Activated naive CD8-positive, alpha-beta T cell (primary cell): ENCODE data around the gene HNRNPL.
"Not testable (repeated sequence)": the region's sequence is repeated elsewhere in the genome, so short reads cannot be mapped to it uniquely, and the experiment has no call there.

Experiments used
- H3K27ac Mint-ChIP-seq: one replicate; pipeline ENCODE4 v1.8.0; 2021; ENCODE audit warnings: mixed read lengths
- H3K27me3 Mint-ChIP-seq: one replicate; pipeline ENCODE4 v1.8.0; 2021; ENCODE audit warnings: mixed read lengths
- H3K36me3 Mint-ChIP-seq: one replicate; pipeline ENCODE4 v1.8.0; 2021; ENCODE audit warnings: mixed read lengths
- H3K4me1 Mint-ChIP-seq: one replicate; pipeline ENCODE4 v1.8.0; 2021; ENCODE audit warnings: low read depth, mixed read lengths
- H3K4me3 Mint-ChIP-seq: one replicate; pipeline ENCODE4 v1.8.0; 2021; ENCODE audit warnings: mild to moderate bottlenecking, mixed read lengths
- H3K9me3 Mint-ChIP-seq: one replicate; pipeline ENCODE4 v1.8.0; 2021; ENCODE audit warnings: low read depth, mixed read lengths

Gene HNRNPL

DNA sequence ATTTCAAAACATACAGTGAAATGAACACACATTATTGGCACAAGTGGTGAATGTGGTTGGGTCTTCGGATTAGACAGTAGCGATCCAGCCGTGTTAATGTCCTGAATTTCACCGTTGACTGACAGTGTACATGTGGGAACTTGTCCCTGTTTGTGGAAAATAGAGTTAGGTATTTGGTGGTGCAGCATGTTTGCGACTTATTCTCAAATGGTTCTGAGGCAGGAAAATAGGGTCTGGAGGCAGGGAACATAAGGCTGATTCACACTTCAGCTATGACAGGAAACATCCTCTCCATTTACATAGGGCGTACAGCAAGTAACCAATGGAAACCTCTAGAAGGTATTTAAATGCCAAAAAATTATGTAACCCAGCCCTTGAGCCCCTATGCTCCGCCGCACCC lies 56.6 kb downstream of the HNRNPL start:
- peaks cover 3% of the 10 kb centered on the region for H3K4me1 Mint-ChIP-seq
- no peaks in the 10 kb centered on the region for H3K9me3 Mint-ChIP-seq
- no peak overlapping the region for H3K27ac Mint-ChIP-seq
- H3K27me3 Mint-ChIP-seq = no peaks in the 10 kb centered on the region
- peak overlapping the region; percentile 72 for H3K4me3 Mint-ChIP-seq
- no peaks in the 10 kb centered on the region for H3K36me3 Mint-ChIP-seq

DNA sequence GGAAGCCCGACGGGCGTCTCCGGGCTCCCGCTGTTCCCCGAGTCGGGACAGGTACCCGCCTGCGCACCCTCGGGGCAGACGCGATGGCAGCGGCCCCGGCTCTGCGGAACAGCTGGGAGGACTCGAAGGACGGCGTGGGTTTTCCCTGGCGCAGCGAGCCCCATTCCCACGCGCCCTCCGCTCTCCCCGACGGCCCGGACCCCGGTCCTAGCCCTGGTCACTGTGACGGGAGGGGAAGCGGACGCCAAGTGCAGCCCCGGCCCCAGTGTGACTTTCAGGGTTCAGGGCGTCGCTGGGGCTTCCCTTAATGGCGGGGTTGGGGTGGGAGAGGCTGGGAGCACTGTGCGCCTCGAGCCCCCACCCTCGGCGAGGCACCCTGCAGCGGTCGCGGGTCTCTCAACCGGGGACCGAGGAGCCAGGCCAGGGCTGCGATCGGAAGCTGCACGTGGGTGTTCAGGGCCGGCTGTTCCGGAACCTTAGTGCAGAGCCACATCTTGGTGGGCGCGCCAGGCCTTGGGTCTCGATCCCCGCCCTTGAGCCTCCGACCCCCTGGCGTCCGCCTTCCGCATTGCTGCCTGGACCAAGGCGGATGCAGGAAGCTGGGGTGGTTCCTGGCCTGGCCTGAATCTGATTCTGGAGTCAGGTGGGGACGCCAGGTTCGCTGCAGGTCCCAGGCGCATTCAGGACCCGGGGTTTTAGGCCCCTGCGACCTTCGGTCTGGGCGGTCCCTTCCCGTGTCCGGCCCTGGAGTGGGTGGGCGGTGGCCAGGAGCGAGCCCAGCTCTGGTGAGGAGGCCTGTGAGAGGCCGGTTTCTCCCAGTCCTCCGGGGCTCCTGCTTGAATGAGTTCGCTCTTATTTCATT lies 57.3 kb downstream of the HNRNPL start:
- Mint-ChIP-seq H3K27ac (no peak overlapping the region), H3K27me3 (no peaks in the 10 kb centered on the region), H3K4me1 (peaks cover 3% of the 10 kb centered on the region), H3K4me3 (peak overlapping the region; percentile 72), H3K9me3 (no peaks in the 10 kb centered on the region), H3K36me3 (no peaks in the 10 kb centered on the region)

DNA sequence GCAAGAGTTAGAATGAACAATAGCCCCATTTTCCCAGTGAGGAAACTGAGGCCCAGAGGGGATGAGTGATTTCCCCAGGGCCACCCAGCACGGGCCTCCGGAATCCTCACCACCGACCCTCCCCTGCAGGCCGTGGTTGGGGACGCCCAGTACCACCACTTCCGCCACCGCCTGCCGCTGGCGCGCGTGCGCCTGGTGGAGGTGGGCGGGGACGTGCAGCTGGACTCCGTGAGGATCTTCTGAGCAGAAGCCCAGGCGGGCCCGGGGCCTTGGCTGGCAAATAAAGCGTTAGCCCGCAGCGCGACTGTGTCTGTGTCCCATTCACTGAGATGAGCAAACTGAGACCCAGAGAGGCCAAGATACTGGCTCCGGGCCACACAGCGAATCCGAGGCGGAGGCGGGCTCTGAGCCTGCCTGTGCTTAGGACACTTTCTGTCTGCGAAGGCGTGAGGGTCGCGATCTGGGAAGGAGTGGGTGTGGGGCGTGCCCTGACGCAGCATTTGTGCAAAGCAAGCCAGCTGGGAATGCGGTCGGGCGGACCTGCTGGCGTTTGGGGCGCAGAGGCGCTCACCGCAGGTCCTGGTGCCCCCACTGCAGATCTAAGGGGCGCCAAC lies 58.2 kb downstream of the HNRNPL start:
- not testable (repeated sequence) for H3K4me1 Mint-ChIP-seq, H3K27me3 Mint-ChIP-seq, H3K9me3 Mint-ChIP-seq, H3K36me3 Mint-ChIP-seq, H3K27ac Mint-ChIP-seq, H3K4me3 Mint-ChIP-seq

DNA sequence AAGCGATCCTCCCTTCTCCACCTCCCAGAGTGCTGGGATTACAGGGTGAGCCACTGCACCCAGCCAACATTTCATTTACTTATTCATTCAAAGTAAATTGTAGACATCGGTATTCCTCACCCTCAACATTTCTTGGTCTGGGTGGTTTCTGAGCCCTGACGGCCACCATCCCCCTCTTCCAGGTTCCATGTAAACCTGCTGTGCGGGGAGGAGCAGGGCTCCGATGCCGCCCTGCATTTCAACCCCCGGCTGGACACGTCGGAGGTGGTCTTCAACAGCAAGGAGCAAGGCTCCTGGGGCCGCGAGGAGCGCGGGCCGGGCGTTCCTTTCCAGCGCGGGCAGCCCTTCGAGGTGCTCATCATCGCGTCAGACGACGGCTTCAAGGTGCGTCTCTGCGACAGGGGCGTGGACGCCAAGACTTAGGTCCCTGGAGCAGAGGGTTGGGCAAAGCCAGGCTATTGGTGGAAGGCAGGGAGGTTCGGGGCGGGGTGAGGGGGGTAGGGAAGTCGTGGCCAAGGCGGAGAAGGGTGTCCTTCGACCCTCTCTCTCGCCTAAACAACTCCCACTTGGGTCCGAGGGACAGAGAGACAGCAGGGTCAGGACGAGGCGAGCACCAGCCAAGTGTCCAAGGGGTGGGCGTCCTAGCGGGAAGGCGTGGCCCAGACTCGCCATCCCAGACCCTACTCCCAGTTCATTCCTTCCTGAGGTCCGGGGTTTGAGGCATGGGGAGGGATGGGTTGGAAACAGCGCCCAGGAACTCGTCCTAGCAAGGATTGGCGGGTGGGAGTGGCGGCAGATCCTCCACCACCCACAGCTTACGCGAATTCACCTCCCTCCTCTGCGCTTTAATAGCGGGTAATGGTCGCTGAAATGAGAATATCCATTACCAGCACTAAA lies 59.0 kb downstream of the HNRNPL start:
- H3K36me3 Mint-ChIP-seq, H3K9me3 Mint-ChIP-seq, H3K4me1 Mint-ChIP-seq, H3K27me3 Mint-ChIP-seq, H3K4me3 Mint-ChIP-seq, H3K27ac Mint-ChIP-seq: not testable (repeated sequence)

DNA sequence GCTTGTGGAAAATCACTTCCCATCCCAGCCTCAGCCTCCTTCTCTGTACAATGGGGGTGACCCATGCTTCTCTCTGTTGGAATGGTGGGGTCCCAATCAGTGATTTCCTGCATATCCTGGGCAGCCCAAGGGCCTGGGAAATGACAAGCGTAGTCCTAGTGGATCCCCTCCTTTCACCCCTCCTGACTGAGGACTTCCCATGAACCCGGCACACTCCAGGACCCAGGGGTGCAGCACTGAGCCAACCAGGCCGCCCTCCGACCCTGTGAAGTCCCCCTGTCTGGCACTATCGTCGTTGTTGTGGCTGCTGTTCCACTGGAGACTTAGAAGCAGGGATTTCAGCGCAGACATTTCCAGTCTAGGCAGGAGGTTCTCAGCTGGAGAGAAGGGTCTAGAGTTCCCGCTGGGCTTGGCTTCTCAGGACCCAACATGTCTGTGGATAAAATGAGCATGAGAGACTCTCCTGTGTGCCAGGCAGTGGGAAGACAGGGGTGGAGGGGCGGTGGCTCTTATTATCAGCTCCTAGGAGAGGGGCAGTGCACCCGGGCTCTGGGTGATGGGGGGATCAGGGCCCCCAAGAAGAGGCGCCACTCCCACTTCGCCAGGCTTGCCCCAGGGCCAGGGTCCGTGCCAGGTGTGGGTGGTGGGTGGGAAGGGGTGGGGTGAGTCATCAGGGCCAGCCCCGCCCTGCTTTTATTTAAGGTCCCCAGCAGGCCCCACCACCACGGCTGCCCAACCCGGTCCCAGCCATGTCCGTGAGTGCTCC lies 61.1 kb downstream of the HNRNPL start, which contains the start of gene LGALS7B:
Gene LGALS7B (plus strand): TSS at position 723 of the 766 bp plus-strand sequence. CDS start 27 bp downstream, at position 750.
- Mint-ChIP-seq H3K9me3 (no peaks in the 10 kb centered on the region), H3K4me1 (peaks cover 3% of the 10 kb centered on the region), H3K27me3 (no peaks in the 10 kb centered on the region), H3K36me3 (no peaks in the 10 kb centered on the region), H3K4me3 (no peak within 1 kb of the TSS), H3K27ac (no peak within 1 kb of the TSS)

DNA sequence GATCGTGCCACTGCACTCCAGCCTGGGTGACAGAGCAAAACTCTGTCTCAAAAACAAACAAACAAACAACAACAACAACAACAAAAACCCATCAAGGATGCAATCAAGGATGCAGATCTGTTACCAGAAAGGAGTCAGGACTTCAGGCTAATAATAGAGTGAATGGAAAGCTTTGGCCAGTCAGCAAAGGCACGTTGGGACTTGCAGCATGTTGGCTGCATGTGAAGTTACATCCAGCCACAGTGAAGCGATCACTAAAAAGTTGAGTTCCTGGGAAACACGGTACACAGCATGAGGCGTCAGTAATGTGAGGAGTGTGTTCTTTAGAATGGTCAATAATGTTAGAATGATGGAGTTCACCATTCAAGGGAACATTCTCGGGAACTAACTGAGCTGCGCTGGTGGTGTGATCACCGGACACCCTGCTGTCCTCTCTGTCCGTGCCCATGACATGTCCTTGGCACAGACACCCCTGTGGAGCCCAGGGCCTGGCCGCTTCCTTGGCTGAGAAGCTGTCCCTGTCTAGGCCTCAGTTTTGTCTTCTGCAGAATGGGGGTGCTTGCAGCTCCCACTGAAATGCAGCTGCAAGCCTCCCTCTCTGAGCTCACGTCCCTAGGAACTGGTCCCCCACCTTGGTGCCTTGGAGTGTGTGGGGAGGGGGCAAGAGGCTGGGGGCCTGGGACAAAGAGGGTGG lies 63.1 kb downstream of the HNRNPL start:
- H3K4me3 Mint-ChIP-seq = no peak overlapping the region
- H3K36me3 Mint-ChIP-seq = no peaks in the 10 kb centered on the region
- no peak overlapping the region for H3K27ac Mint-ChIP-seq
- no peaks in the 10 kb centered on the region for H3K4me1 Mint-ChIP-seq
- no peaks in the 10 kb centered on the region for H3K27me3 Mint-ChIP-seq
- H3K9me3 Mint-ChIP-seq = no peaks in the 10 kb centered on the region
